GM19467 (cell line): ENCODE measurements around the gene CRTC1.

ENCODE experiments used
- ATAC-seq: cut with Tn5 transposase; IDR thresholded peaks from one replicate; pipeline ENCODE4 v1.9.1; 2021; ENCODE audit warnings: mild to moderate bottlenecking, moderate library complexity; ENCODE audit not compliant: unreplicated experiment

CRTC1 gene

GRCh38 chr19:18743784-18744418, 60.4 kb downstream of the CRTC1 start:
- no peak for ATAC-seq

DNA sequence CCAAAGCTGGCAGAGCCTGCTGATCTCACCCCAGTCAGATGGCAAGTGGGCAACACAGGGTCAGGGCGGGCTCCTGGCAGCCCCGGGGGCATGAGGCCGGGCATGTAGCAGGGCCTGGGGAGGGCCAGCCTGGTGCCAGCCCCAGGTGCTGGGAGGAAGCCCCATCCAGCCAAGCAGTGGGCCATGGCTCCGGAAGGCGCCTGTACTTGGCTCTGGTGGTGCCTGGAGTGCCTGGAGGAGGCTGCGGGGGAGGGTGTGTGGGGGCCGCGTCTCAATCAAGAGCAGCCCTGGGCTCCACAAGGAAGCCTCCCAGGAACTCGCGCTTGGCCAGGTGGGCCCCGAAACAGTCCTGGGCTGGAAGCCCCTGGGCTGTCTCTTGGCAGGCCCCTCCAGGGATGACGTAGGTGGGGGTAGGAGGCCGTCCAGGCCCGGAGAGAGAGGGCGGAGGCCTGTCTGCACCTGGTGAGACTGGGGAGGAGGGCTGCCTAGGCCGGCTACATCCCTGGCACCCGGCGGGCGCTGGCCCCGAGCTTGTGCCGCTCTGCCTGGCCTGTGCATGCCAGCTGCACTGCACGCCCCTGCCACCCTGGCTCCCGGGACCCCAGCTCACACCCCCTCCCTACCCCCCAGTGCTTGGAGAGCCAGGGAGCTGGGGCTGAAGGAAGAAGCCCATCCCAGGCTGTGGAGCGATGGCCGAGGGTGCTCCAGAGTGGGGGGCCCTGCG, 61.7 kb downstream of the CRTC1 start:
- ATAC-seq, result no peak

- ATAC-seq, result no peak
Observed at GRCh38 chr19:18745931-18746330, 62.5 kb downstream of the CRTC1 start.

DNA sequence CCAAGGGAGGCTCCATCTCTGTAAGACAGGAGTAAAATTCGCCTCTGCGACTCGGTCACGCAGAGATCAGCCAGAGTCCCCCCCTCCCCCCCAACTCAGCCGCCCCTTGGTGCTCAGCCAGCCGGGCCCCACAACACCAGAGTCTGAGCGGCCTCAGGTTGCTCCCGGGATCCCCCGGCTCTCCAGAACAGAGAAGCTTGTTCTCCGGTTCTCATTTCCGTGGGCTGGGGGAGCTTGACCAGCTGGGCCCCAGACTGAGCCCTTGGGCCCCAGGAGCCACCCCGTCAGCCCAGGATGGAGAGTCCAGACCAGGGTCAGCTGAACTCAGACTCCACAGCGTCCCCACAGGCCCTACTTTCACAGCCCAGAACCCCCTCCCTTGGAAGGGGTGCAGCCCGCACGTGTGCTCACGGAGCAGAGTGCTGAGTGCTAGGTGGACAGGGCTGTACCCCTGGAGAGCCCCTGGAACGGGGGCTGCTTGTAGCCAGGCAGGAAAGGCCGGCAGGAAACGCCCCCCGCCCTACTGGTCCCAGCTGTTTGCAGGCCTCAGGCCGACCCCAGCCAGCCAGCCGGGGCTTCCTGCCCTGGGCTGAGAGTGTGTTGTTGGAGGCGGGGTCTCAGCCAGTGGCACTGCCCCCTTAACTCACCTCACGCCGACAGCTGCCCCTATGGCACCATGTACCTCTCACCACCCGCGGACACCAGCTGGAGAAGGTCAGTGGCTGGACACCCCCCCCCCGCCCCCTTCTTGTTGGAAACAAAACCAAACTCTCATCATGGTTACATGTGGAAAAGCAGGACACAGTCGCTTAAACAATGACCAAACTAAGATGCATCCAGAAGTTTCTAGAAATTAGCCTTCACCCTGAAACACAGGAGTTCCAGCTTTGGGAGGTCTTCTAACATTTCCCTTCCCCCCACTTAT, 63.2 kb downstream of the CRTC1 start:
- no peak for ATAC-seq

GRCh38 chr19:18749362-18750231, 66.1 kb downstream of the CRTC1 start:
- no peak for ATAC-seq

DNA sequence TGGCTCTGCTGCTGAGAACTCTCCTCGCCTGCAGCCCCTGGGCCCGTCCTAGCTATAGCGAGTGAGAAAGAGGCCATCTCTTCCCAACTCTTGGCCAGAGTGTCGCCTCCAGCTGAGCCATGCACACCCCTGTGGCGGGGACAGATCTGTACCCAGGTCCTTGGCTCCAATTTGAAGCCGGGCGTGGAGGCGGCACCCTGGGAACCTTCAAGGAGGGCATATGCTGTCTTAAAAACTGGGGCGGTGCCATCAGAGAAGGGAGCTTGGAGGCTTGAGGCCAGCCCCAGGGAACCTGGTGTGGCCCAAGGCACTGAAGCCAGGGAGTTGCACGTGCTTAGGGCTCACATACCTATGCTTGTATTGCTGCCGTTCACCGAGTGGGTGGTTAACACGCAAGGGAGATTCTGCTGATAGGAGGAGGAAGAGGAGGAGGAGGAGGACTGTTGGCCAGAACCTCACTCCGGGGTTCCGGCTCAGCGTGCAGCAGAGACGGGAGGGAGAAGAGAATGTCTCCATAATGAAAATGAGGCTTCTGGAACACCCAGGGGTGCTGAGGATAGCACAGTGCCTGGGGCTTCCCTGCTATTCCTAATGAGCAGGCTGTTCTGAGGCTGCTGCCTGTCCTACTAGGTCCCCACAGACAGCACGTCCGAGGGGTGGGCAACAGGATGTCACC, 67.0 kb downstream of the CRTC1 start:
- ATAC-seq, result no peak

DNA sequence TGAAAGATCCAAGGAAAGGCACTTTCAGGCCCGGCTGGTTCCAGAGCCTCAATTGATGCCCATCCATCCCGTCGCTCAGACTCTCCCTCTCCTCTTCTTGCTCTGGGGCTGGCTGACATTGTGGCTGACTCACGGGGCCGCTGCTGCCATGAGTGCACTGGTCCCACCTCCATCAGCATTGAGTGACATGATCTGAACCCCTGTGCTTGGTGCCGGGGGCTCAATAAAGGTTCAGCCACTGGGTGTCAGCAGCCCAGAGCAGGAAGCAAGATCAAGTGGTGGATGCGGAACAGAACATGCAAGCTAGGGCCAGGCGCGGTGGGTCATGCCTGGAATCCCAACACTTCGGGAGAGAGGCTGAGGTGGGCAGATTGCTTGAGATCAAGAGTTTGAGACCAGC, 68.1 kb downstream of the CRTC1 start:
- ATAC-seq, result no peak

- no peak for ATAC-seq
Observed at GRCh38 chr19:18754501-18754900, 71.0 kb downstream of the CRTC1 start.

GRCh38 chr19:18756896-18757295, 73.4 kb downstream of the CRTC1 start:
- ATAC-seq, result no peak

DNA sequence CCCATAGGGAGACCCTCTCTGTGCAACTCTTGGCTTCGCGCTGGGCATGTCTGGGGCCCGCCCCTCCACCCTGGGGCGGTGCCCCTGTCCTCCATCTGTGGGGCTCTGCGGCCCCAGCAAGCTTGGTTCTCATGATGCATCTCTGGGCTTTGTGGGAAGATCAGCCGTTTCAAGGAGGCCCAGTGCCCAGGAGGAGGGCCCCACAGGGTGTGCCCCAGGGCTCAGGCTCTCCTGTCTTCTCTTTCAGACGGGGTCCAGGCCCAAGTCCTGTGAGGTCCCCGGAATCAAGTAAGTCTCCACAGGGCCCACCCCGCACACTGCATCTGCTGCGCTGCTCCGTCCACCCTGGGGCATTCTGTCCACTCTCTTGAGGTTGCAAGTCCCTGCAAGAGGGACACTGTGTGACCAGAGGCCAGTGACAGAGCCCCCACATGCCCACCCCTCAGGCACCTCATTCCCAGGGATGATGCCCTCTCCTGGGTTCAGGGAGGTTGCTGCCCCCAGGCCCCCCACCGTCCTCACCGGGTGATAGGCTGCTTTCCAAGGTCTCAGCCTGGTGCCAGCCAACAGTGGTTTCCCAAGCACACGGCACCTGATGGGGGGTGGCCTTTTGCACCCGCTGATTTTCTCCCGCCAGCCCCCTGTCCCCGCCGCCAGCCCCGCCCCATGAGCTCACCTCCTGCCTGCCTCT, 76.0 kb downstream of the CRTC1 start:
- no peak for ATAC-seq

- ATAC-seq, result no peak
Observed at GRCh38 chr19:18759995-18760426, 76.5 kb downstream of the CRTC1 start.

DNA sequence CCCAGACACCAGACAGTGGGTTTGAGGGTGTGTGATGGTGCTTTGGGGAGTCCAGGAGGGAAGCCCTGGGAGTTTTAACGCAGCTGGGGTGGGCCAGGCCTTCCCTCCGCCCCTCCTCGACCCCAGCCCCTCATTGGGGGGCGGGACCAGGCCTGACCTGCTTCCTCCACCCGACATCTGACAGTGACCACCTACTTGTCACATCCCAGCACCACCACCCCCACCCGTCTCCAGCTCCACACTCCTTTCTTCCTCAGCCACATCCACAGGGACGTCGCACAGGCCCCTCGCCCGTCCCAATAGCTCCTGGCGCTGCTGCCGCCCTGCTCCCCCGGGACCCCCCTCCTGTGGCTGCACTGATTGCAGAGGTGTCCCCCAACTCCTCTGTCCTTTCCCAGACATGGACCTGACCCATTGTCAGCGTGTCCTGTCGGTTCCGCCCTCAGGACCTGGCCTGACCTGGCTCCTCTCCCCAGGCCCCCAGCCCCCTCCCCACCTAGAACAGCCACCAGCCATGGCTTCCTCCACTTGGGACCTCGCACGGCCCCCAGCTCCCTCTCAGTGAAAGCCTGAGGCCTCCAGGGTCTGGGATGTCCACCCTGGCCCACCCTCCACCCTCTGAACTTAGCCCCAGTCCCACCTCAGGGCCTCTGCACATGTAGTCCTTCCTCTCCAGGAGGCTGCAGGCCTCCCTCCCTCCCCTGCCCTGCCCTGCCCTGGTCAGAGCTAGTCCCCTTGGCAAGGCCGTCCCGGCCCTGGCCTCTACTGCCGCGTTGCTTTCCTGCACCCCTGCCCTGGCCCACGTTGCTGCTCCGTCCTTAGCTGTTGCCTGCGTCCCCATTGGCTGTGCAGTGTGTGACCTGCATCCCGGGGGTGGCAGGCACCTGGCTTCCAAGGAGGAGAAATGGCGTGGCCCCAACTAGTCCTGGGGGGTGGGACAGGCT, 77.2 kb downstream of the CRTC1 start:
- no peak for ATAC-seq

- ATAC-seq, result no peak
Observed at GRCh38 chr19:18761531-18762110, 78.1 kb downstream of the CRTC1 start.

DNA sequence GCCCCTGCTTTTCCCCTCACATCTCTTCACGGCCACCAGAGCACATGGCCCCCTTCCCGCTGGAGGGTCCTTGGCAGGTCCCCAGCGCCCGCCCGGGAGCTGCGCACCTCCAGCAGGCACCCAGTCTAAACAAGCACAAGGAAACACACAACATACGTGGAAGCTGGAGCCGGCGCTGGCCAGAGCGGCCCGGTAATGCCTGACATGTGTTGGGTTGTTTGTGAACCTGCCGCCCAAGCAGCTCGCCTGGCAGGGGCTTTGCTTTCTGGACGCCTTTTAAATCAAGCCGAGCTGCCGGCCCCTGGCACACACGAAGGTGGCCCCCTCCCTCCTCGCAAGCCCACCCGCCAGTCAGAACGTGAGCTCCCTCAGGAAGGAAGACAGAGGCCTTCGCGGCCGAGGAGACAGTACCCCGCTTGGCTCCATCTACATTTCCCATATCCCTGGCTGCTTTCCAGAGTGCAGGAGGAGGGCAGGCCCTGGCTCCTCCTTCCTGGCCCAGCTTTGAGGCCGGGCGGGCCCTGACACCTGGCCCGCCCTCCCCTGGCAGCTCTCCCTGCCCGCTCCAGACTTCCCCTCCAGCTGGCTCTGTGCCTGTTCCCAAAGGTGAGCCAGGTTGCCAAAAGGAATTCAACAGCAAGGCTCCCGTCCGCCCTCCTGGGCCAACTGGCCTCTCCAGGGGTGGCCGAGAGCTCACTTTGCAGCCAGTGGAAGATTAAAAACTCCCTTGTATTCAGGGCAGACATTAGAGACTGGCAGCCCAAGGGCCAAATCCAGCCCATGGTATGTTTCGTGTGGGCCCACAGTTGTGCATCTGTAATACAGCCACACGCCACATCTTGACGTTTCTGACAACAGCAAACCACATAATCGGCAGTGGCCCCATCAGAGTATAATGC, 78.9 kb downstream of the CRTC1 start:
- ATAC-seq, result no peak

- ATAC-seq, result no peak
Observed at GRCh38 chr19:18763674-18764590, 80.5 kb downstream of the CRTC1 start.

DNA sequence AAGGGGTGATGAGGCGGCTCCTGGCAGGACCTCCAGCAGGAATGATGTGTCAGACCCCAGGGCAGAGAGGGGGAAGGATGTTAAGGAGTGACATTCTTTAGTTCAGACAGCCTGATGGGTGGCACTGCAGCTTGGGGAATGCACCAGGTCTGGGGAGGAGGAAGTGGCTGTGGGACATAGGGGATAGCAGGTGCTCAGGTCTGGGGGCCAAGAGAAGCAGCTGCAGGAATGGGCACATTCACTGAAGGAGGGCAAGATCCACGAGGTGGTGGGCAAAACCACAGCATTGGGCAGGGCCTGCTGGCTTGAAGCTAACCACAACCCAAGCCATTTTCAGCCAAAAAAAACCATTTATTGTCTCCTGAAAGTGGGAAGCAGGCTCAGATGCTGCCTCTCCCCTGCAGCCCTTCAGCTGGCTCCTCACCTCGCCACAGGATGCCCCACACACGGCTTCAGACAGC, 81.1 kb downstream of the CRTC1 start:
- ATAC-seq, result no peak
